ENCODE results near the gene GRID1.
"Not testable (repeated sequence)": the region's sequence is repeated elsewhere in the genome, so short reads cannot be mapped to it uniquely, and the experiment has no call there.

GRID1 gene

DNA sequence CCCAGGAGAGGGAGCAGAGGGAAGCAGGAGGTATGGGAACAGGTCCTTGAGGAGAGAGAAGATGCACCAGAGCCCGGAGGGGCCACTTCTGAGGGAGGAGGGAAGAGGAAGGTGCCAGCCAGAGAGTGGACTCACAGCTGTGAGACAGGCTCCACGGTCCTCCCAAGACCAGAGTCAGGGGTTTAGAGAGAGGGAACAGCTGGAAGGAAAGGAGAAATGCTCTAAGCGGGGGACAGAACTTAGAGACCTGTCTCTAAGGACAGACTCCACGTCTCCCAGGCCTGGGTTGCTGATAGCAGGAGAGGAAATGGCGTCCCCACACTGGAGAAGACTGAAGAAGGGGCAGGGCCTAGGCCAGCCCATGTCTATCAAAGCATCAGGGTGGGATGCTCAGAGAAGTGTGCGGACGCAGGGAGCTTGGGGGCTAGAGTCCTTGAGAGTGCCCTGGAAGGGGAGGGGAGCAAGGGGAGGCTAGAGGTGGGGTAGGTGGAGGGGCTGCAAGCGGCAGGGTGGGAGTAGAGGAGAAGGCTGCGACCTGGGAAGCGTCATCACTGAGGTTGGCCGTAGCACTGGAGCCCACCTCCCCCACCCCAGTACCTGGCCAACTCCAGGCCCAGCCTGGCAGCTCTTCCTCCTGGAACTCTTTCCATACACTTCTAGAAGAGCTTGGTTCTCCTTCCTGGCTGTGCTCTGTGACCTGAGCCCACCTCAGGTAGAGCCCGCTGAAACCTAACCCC is 25.6 kb upstream of the GRID1 start:
- no peak for DNase-seq

- no peak for DNase-seq
Measured at GRCh38 chr10:86391236-86391840, 24.7 kb upstream of the GRID1 start.

- DNase-seq = no peak
Measured at GRCh38 chr10:86390337-86391120, 23.9 kb upstream of the GRID1 start.

- no peak for DNase-seq
Measured at GRCh38 chr10:86389441-86390193, 23.0 kb upstream of the GRID1 start.

DNA sequence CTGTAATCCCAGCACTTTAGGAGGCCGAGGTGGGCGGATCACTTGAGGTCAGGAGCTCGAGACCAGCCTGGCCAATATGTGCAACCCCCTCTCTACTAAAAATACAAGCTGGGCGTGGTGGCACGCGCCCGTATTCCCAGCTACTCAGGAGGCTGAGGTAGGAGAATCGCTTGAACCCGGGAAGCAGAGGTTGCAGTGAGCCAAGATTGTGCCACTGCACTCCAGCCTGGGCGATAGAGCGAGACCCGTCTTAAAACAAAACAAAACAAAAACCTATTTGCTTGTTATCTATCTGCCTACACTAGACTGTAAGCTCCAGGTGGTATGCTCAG is 22.5 kb upstream of the GRID1 start:
- not testable (repeated sequence) for DNase-seq

DNA sequence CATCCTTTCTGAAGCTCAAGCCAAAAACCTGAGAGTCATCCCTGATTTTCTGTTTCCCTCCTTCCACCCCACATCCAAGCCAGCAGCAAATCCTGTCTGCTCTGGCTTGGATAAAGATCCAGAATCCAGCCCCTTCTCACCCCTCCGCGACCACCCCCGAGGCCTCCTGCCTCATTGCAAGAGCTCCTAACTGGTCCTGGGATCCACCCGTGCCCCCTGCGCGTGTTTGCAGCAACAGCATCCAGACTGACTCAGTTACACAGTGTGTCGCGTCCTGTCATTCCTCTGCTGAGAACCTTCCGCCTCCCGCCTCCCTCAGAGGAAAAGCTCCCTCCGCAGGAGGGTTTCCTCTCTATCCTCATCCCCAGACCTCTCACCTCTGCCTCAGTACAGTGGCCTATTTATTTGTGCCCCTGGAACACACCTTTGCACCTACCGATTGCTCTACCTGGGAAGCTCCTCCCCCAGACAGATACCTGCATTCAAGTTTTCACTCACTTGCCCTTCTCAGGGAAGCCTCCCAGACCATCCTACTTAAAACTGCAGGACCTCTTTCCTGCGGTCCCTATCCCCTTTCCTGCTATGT is 21.6 kb upstream of the GRID1 start:
- DNase-seq = no peak

DNA sequence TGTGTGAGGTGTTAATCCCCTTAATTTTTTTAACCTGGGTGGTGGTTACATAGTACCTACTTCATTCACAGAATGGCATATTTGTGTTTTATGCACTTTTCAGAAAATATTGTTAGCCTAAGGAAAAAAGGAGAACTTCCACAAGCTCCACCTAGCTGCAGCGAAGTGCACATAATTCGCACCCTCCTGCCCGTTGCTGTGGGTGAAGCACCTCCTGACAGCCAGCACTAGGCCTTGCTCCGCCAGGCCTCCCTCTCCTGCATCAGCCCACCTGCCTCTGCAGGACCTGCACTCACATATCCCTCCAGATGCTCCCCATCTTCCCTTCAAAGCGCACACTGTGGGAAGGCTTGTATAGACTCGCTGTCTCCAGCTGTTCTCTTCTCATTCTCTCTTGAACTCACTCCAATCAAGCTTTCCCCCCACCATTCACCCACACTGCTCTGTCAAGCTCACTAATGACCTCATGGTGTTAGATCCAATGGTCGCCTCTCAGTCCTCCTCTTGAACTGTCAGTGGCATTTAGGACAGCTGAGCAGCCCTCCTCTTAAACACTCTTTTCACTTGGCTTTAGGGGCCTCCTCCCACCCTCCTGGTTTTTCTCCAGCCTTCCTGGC is 20.7 kb upstream of the GRID1 start:
- DNase-seq = peak; percentile 73

- no peak for DNase-seq
Measured at GRCh38 chr10:86385806-86386205, 19.2 kb upstream of the GRID1 start.

GRCh38 chr10:86377797-86378146 is 11.2 kb upstream of the GRID1 start:
- DNase-seq = no peak

GRCh38 chr10:86376852-86377796 is 10.5 kb upstream of the GRID1 start:
- DNase-seq = no peak

DNA sequence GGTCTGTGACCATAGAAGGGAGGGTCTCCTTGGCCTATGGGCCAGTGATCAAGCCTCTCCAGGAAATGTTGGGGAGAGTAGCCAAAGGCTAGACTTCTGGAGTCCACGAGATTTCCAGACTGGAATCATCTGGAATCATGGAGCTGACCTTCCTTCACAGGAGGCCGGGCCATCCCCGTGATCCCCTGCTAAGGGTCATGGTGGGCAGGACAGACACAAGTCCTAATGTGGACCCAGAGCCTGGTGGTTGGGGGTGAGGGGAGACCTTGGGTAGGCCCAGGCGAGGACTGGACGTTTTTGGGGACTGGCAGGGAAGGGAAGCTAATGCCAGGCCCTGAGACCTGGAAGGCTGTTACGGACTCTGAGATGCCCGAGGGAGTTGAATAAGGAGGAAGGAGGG is 9.8 kb upstream of the GRID1 start:
- no peak for DNase-seq

DNA sequence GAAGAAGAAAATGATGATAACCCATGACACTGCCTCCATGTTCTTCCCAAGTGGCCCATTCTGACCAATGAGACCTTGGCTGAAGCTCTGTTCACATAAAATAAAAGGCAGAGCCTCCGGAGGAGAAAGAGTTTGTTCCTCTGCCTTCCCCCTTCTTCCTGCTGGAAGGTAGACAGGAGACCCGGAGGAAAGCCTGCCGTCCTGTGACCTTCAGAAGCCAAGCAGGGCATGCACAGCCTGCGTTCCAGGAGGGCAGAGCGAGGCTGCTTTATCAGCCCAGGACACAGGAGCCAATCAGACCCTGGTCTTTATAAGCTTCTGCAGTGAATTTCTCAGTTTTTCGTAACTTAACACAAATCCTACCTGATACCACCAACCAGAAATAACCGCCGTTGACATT is 8.6 kb upstream of the GRID1 start:
- DNase-seq = no peak

GRCh38 chr10:86374664-86375063 is 8.1 kb upstream of the GRID1 start:
- no peak for DNase-seq

DNA sequence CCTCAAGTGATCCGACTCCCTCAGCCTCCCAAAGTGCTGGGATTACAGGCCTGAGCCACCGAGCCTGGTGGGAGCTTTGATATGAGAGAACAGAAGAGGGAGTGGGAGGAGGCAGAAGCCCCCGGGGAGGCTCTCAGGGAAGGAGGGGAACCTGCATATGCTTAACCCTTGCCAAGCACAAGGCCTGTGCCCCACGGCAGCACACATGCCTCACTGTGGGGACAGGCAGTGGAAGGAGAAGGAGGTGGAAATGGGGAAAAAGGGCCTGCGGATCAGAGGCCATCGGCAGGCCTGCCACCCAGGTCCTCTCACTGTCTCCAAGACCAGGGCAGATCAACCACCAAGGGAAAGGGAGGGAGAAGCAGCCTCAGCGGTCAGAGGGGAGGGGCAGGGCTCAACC is 7.2 kb upstream of the GRID1 start:
- no peak for DNase-seq

GRCh38 chr10:86373251-86373650 is 6.7 kb upstream of the GRID1 start:
- no peak for DNase-seq

GRCh38 chr10:86372784-86373239 is 6.2 kb upstream of the GRID1 start:
- no peak for DNase-seq

DNA sequence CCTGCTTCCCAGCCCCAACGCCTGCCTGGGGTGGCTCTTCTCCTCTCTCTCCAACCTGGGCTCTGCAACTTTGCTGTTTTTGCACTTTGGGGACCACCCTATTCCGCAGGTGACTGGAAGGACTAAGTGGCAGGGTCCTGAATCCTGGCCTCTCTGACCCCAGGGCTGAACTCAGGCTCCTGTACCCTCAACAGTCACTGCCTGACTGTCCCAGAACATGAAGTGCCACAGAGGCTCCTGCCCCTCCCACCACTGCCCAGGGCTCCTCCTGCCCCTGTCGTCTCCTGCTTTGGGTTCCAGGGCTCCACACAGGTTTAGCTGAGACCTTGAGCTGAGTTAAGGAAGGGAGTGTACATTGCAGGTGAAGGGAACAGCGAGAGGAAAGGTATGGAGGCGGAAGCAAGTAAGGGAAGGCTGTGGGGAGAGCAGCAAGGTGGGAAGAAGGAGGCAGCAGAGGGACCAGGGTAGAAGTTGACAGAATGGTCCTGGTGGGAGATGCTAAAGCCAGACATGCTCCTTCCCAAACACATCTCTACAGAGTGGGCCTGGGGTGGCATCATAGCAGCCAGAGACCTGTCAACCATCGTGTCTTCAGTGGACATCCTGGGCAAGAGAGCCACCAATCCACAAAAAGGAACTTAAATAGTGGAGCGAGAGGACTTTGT is 5.7 kb upstream of the GRID1 start:
- DNase-seq = no peak

DNA sequence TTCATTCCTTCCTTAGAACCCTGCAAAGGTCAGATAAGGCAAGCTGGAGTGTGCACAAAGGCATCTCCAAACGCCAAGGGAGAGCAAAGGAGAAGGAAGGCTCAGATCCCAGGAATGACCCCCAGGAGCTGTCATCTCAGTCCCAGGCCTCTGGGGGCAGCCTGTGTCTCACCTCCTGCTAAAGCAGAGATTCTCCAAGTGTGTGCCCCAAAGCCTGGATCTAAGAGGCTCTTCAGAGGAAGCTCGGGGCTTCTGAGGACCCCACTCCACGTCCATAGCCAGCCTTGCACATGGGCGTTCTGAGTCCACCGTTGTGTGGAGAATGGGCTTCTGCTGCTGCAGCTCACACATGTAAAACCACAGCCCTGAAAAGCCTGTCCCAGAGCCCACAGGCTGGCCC is 5.1 kb upstream of the GRID1 start:
- no peak for DNase-seq

DNA sequence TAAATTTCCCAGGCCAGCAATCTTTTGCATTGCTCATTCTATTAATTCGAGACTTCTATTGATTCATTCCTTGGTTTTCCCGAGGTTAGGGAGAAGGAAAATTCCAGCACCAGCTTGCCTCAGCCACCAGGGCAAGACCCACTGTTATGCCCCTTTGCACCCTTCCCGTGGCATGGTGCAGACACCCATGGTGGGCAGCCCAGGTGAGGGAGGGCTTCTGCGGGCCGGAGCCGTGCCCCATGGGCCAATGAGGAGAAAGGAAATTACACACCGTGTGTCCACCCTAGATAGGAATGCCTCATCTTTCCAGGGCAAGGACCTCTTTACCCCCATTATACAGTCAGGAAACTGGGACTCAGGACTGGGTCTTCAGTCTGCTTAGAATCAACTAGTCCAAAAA is 4.5 kb upstream of the GRID1 start:
- DNase-seq = no peak

GRCh38 chr10:86370006-86370585 is 3.5 kb upstream of the GRID1 start:
- DNase-seq = no peak

- DNase-seq = no peak
Measured at GRCh38 chr10:86368987-86369386, 2.4 kb upstream of the GRID1 start.
